Kidney epithelial cell (primary cell): ENCODE measurements around the gene KCNK7. TPM values are rescaled to one million over a fixed set of nuclear protein-coding genes. Genes with fewer than 3 reads are reported as not detected.
"Not testable (repeated sequence)": the region's sequence is repeated elsewhere in the genome, so short reads cannot be mapped to it uniquely, and the experiment has no call there.

ENCODE experiments used
- DNase-seq: peaks from one replicate; pipeline ENCODE4 v3.0.0-alpha.2; 2010; ENCODE audit warnings: low read depth
- H3K27me3 ChIP-seq: 2 replicates; pipeline ENCODE4 v1.6.0; 2011; ENCODE audit warnings: low read length; ENCODE audit not compliant: control insufficient read depth, insufficient read depth
- H3K36me3 ChIP-seq: 2 replicates; pipeline ENCODE4 v1.5.1; 2011; ENCODE audit warnings: low read length; ENCODE audit not compliant: control insufficient read depth, insufficient read depth
- H3K4me3 ChIP-seq: 2 replicates; pipeline ENCODE4 v1.5.1; 2011; ENCODE audit warnings: low read depth, mild to moderate bottlenecking, control low read depth, low read length
- CTCF ChIP-seq: IDR thresholded peaks from 2 replicates; pipeline ENCODE4 v1.5.1; 2011; ENCODE audit warnings: mild to moderate bottlenecking, moderate library complexity, low read length, control low read depth, inconsistent platforms; ENCODE audit not compliant: insufficient read depth, poor library complexity, severe bottlenecking
- total RNA-seq: library from RNA; depleted of rRNA; stranded (reverse); fragments of >200 nt; gene quantifications from 2 replicates; pipeline ENCODE4 v1.2.3, GENCODE V29; 2015

Gene KCNK7
- total RNA-seq, 1 donor from 2014 or later, result not detected

GRCh38 chr11:65640483-65641296, 45.1 kb upstream of the KCNK7 start:
- TF ChIP-seq CTCF, result no peak
- no peak for DNase-seq
- Histone ChIP-seq H3K4me3 (no peak overlapping the region), H3K27me3 (no peaks in the 10 kb centered on the region), H3K36me3 (peaks cover 2% of the 10 kb centered on the region)

- DNase-seq, result no peak
- no peak overlapping the region for H3K4me3 ChIP-seq
- H3K36me3 ChIP-seq, result peaks cover 3% of the 10 kb centered on the region
- no peak for TF ChIP-seq CTCF
- no peaks in the 10 kb centered on the region for H3K27me3 ChIP-seq
Measured at GRCh38 chr11:65639623-65640482, 44.3 kb upstream of the KCNK7 start.

- H3K27me3 ChIP-seq, H3K4me3 ChIP-seq, DNase-seq, H3K36me3 ChIP-seq: not testable (repeated sequence)
Measured at GRCh38 chr11:65639228-65639597, 43.6 kb upstream of the KCNK7 start.

GRCh38 chr11:65637794-65638419, 42.3 kb upstream of the KCNK7 start, which contains the start of gene SIPA1:
Gene SIPA1, plus strand, starts transcription at chr11:65638101. Its CDS starts 2,821 bp downstream, at chr11:65640922.
- peak; percentile 85 for DNase-seq
- Histone ChIP-seq H3K27me3 (no peaks in the 10 kb centered on the region), H3K4me3 (peak within 1 kb of the TSS; percentile 81), H3K36me3 (peaks cover 3% of the 10 kb centered on the region)
- peak; percentile 64 for TF ChIP-seq CTCF

GRCh38 chr11:65637032-65637557, 41.5 kb upstream of the KCNK7 start:
- Histone ChIP-seq H3K4me3 (no peak overlapping the region), H3K27me3 (no peaks in the 10 kb centered on the region), H3K36me3 (peaks cover 3% of the 10 kb centered on the region)
- TF ChIP-seq CTCF, result no peak
- DNase-seq, result no peak
